ENCODE data around the gene MIS18BP1.

Gene MIS18BP1

GRCh38 chr14:45181329-45181728 lies 71.7 kb downstream of the MIS18BP1 start:
- no peak for TF ChIP-seq NFRKB (IDR thresholded peaks at IDR 0.05)
- no peak for DNase-seq (ENCODE audit: extremely low spot score)
- POLR2A ChIA-PET: no interaction called here
- CTCF ChIA-PET: no interaction called here

- ChIA-PET POLR2A (no interaction called here), CTCF (no interaction called here)
- TF ChIP-seq FOXM1 (IDR thresholded peaks at IDR 0.05; ENCODE audit: borderline replicate concordance): no peak
- TF ChIP-seq SUZ12 (IDR thresholded peaks at IDR 0.05): no peak
- TF ChIP-seq ZNF384 (IDR thresholded peaks at IDR 0.05): no peak
- no peak for TF ChIP-seq PKNOX1 (IDR thresholded peaks at IDR 0.05)
- no peak for DNase-seq (ENCODE audit: extremely low spot score)
Observed at GRCh38 chr14:45177076-45177475, 75.9 kb downstream of the MIS18BP1 start.

- TF ChIP-seq ZNF384 (IDR thresholded peaks at IDR 0.05): no peak
- TF ChIP-seq BHLHE40 (IDR thresholded peaks at IDR 0.05; ENCODE audit: borderline replicate concordance): no peak
- no peak for TF ChIP-seq PKNOX1 (IDR thresholded peaks at IDR 0.05)
- no peak for TF ChIP-seq FOXM1 (IDR thresholded peaks at IDR 0.05; ENCODE audit: borderline replicate concordance)
- POLR2A ChIA-PET: no interaction called here
- CTCF ChIA-PET: no interaction called here
Observed at GRCh38 chr14:45169906-45170305, 83.1 kb downstream of the MIS18BP1 start.

GRCh38 chr14:45156067-45156466 lies 96.9 kb downstream of the MIS18BP1 start:
- no peak for TF ChIP-seq ELF4 (IDR thresholded peaks at IDR 0.05)
- no peak for TF ChIP-seq PKNOX1 (IDR thresholded peaks at IDR 0.05)
- TF ChIP-seq ARNT (IDR thresholded peaks at IDR 0.05): no peak
- no peak for TF ChIP-seq BHLHE40 (IDR thresholded peaks at IDR 0.05; ENCODE audit: borderline replicate concordance)
- TF ChIP-seq ZNF384 (IDR thresholded peaks at IDR 0.05): no peak
- no peak for TF ChIP-seq SUZ12 (IDR thresholded peaks at IDR 0.05)
- no peak for TF ChIP-seq FOXM1 (IDR thresholded peaks at IDR 0.05; ENCODE audit: borderline replicate concordance)
- no peak for TF ChIP-seq SP1 (IDR thresholded peaks at IDR 0.05)
- no peak for TF ChIP-seq HDGF (IDR thresholded peaks at IDR 0.05; ENCODE audit: borderline replicate concordance)
- no peak for TF ChIP-seq CTBP1 (IDR thresholded peaks at IDR 0.05; ENCODE audit: borderline replicate concordance)
- ChIA-PET POLR2A (no interaction called here), CTCF (no interaction called here)
- no peak for DNase-seq (ENCODE audit: extremely low spot score)

More at GRCh38 chr14:45169906-45170305, 83.1 kb downstream of the MIS18BP1 start:
- DNase-seq (ENCODE audit: extremely low spot score): no peak
